Measurements from ENCODE around the gene PTPRA. TPM values are rescaled to one million over a fixed set of nuclear protein-coding genes. Genes with fewer than 3 reads are reported as not detected.

PTPRA gene
- total RNA-seq, 2 donors from 2014 or later = 52.4 to 58.7 TPM

DNA sequence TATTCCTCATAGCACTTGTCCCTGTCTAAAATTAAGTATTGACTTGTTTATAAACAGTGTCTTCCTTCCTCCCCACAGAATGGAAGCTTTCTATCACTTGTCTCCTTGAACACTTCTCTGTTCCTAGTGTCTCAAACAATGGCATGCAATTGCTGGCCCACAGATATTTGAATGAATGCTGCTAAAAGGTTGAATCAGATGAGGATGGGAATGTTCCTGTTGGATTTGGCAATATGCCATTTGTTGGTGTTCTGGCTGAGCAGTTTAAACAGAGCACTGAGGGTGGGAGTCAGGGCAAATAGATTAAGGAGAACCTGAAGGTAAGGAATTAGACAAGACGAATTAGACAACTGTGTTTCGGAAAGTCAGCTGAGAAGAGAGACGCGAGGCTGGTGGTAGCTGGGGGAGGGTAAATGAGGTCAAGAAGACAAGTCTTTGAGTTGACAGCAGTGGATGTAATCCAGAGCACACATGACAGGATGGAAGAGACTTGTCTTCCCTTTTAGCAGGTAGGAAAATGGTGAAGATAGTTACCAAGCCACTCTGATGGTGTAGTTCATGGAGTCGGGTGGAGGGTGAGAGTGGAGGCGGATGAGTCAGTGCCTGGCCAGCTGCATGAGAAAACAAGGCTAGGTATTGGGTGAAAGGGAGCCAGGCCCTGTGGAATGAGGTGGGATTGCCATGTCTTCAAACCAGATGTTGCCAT lies 111.8 kb downstream of the PTPRA start:
- no peaks in the 10 kb centered on the region for H3K27me3 Mint-ChIP-seq (ENCODE audit: insufficient read depth)
- H3K4me3 ChIP-seq (ENCODE audit: low read length) = no peak overlapping the region
- no peak overlapping the region for H3K27ac Mint-ChIP-seq
- no peak overlapping the region for H3K9ac ChIP-seq (ENCODE audit: extremely low read depth, low read length, poor library complexity, severe bottlenecking)
- peaks cover 5% of the 10 kb centered on the region for H3K4me1 ChIP-seq (ENCODE audit: control insufficient read depth, insufficient read depth, low read length)
- no peaks in the 10 kb centered on the region for H3K9me3 Mint-ChIP-seq
- no peak overlapping the region for H3K27ac ChIP-seq (ENCODE audit: low read depth, low read length)
- no peak for DNase-seq
- H3K27me3 ChIP-seq (ENCODE audit: control insufficient read depth, insufficient read depth, low read length, poor library complexity, severe bottlenecking) = no peaks in the 10 kb centered on the region
- no peak overlapping the region for H3K4me3 Mint-ChIP-seq
- H3K36me3 Mint-ChIP-seq (ENCODE audit: low read depth) = peaks cover 24% of the 10 kb centered on the region
- H3K9me3 ChIP-seq (ENCODE audit: control insufficient read depth, low read length) = no peaks in the 10 kb centered on the region
- TF ChIP-seq, protein P1, sequence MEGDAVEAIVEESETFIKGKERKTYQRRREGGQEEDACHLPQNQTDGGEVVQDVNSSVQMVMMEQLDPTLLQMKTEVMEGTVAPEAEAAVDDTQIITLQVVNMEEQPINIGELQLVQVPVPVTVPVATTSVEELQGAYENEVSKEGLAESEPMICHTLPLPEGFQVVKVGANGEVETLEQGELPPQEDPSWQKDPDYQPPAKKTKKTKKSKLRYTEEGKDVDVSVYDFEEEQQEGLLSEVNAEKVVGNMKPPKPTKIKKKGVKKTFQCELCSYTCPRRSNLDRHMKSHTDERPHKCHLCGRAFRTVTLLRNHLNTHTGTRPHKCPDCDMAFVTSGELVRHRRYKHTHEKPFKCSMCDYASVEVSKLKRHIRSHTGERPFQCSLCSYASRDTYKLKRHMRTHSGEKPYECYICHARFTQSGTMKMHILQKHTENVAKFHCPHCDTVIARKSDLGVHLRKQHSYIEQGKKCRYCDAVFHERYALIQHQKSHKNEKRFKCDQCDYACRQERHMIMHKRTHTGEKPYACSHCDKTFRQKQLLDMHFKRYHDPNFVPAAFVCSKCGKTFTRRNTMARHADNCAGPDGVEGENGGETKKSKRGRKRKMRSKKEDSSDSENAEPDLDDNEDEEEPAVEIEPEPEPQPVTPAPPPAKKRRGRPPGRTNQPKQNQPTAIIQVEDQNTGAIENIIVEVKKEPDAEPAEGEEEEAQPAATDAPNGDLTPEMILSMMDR (conservative IDR thresholded peaks at IDR 0.05) = no peak
- peaks cover 8% of the 10 kb centered on the region for H3K4me1 Mint-ChIP-seq
- WGBS, 2 experiments (ENCODE audit: insufficient coverage in 1 of 2, insufficient read length in 1 of 2) = 96 to 100% methylated on average over 4 to 6 of the region's 6 CpGs
- peaks cover 39% of the 10 kb centered on the region for H3K36me3 ChIP-seq (ENCODE audit: control insufficient read depth, insufficient read depth, low read length)

DNA sequence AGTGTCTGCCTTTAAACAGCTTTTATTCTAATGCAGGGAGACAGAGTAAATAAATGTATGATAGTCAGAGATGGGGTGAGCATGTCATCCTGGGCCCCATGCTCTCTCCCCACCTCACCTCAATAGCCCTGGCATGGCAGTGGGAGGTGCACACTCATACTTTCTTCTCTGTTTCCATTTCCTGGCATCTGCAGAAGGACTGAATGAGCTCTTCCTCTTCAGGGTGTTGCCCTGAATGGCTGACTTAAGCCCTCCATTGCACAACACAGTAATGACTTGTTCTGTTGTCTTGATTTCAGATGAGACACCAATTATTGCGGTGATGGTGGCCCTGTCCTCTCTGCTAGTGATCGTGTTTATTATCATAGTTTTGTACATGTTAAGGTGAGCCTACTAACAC lies 113.2 kb downstream of the PTPRA start:
- H3K27ac ChIP-seq (ENCODE audit: low read depth, low read length) = no peak overlapping the region
- H3K36me3 Mint-ChIP-seq (ENCODE audit: low read depth) = peaks cover 33% of the 10 kb centered on the region

GRCh38 chr20:2987861-2988260 lies 114.6 kb downstream of the PTPRA start:
- TF ChIP-seq, protein P1 (conservative IDR thresholded peaks at IDR 0.05) = no peak
- no peak overlapping the region for H3K27ac ChIP-seq (ENCODE audit: low read depth, low read length)
- no peak overlapping the region for H3K4me3 ChIP-seq (ENCODE audit: low read length)
- WGBS, 2 experiments (ENCODE audit: insufficient coverage in 1 of 2, insufficient read length in 1 of 2) = 94 to 100% methylated on average over 2 to 5 of the region's 5 CpGs
- no peak overlapping the region for H3K4me3 Mint-ChIP-seq
- peaks cover 4% of the 10 kb centered on the region for H3K4me1 ChIP-seq (ENCODE audit: control insufficient read depth, insufficient read depth, low read length)
- H3K36me3 ChIP-seq (ENCODE audit: control insufficient read depth, insufficient read depth, low read length) = peaks cover 64% of the 10 kb centered on the region
- no peaks in the 10 kb centered on the region for H3K27me3 ChIP-seq (ENCODE audit: control insufficient read depth, insufficient read depth, low read length, poor library complexity, severe bottlenecking)
- H3K27me3 Mint-ChIP-seq (ENCODE audit: insufficient read depth) = no peaks in the 10 kb centered on the region
- H3K9me3 Mint-ChIP-seq = no peaks in the 10 kb centered on the region
- H3K9ac ChIP-seq (ENCODE audit: extremely low read depth, low read length, poor library complexity, severe bottlenecking) = no peak overlapping the region
- no peak for DNase-seq
- peaks cover 8% of the 10 kb centered on the region for H3K4me1 Mint-ChIP-seq
- peaks cover 40% of the 10 kb centered on the region for H3K36me3 Mint-ChIP-seq (ENCODE audit: low read depth)
- no peak overlapping the region for H3K27ac Mint-ChIP-seq
- H3K9me3 ChIP-seq (ENCODE audit: control insufficient read depth, low read length) = no peaks in the 10 kb centered on the region

More for the DNA sequence above, 113.2 kb downstream of the PTPRA start:
- Histone ChIP-seq H3K4me3 (ENCODE audit: low read length) (no peak overlapping the region), H3K9ac (ENCODE audit: extremely low read depth, low read length, poor library complexity, severe bottlenecking) (no peak overlapping the region), H3K4me1 (ENCODE audit: control insufficient read depth, insufficient read depth, low read length) (peaks cover 5% of the 10 kb centered on the region), H3K36me3 (ENCODE audit: control insufficient read depth, insufficient read depth, low read length) (peaks cover 51% of the 10 kb centered on the region), H3K9me3 (ENCODE audit: control insufficient read depth, low read length) (no peaks in the 10 kb centered on the region), H3K27me3 (ENCODE audit: control insufficient read depth, insufficient read depth, low read length, poor library complexity, severe bottlenecking) (no peaks in the 10 kb centered on the region)
- TF ChIP-seq, protein P1 (conservative IDR thresholded peaks at IDR 0.05) = no peak
- Mint-ChIP-seq H3K4me3 (no peak overlapping the region), H3K9me3 (no peaks in the 10 kb centered on the region), H3K27me3 (ENCODE audit: insufficient read depth) (no peaks in the 10 kb centered on the region), H3K4me1 (peaks cover 8% of the 10 kb centered on the region), H3K27ac (no peak overlapping the region)
- 95% methylated on average over 2 of the region's 2 CpGs; no CpG with 5 or more reads in 1 of the 2 experiments for WGBS, 2 experiments (ENCODE audit: insufficient coverage in 1 of 2, insufficient read length in 1 of 2)
- DNase-seq = no peak

Data from endodermal cell (in vitro differentiated cells).